HEK293T (cell line): ENCODE results near the gene NHSL2.

Experiments
- ARNT ChIP-seq: fragments of 450-650 bp; IDR thresholded peaks from 2 replicates; pipeline ENCODE4 v1.6.1; 2017; ENCODE audit warnings: mild to moderate bottlenecking
- BHLHE40 ChIP-seq: fragments of 450-650 bp; IDR thresholded peaks from 2 replicates; pipeline ENCODE4 v1.6.1; 2016; ENCODE audit warnings: mild to moderate bottlenecking, moderate library complexity, borderline replicate concordance
- CTBP1 ChIP-seq: fragments of 450-650 bp; IDR thresholded peaks from 2 replicates; pipeline ENCODE4 v1.6.1; 2016; ENCODE audit warnings: borderline replicate concordance
- ELF4 ChIP-seq: fragments of 450-650 bp; IDR thresholded peaks from 2 replicates; pipeline ENCODE4 v1.6.1; 2017; ENCODE audit warnings: antibody characterized with exemption
- FOXK2 ChIP-seq: fragments of 450-650 bp; IDR thresholded peaks from 2 replicates; pipeline ENCODE4 v1.6.1; 2016; ENCODE audit warnings: mild to moderate bottlenecking
- FOXM1 ChIP-seq: fragments of 450-650 bp; IDR thresholded peaks from 2 replicates; pipeline ENCODE4 v1.6.1; 2017; ENCODE audit warnings: mild to moderate bottlenecking, borderline replicate concordance
- HDGF ChIP-seq: fragments of 450-650 bp; IDR thresholded peaks from 2 replicates; pipeline ENCODE4 v1.6.1; 2017; ENCODE audit warnings: antibody characterized with exemption, borderline replicate concordance
- NFRKB ChIP-seq: fragments of 450-650 bp; IDR thresholded peaks from 2 replicates; pipeline ENCODE4 v1.6.1; 2016; ENCODE audit warnings: mild to moderate bottlenecking, moderate library complexity
- SP1 ChIP-seq: fragments of 450-650 bp; IDR thresholded peaks from 2 replicates; pipeline ENCODE4 v1.6.1; 2017
- SUZ12 ChIP-seq: fragments of 450-650 bp; IDR thresholded peaks from 2 replicates; pipeline ENCODE4 v1.6.1; 2016; ENCODE audit warnings: mild to moderate bottlenecking

- TF ChIP-seq SUZ12 (no peak), SP1 (no peak), BHLHE40 (no peak), ELF4 (no peak), CTBP1 (no peak), NFRKB (no peak), FOXK2 (no peak), ARNT (no peak), FOXM1 (no peak), HDGF (no peak)
These were observed 204.7 kb downstream of the NHSL2 start for GRCh38 chrX:72115380-72115779.
